T-helper 22 cell (primary cell): Measurements from ENCODE around the gene SYP.

Experiments used
- DNase-seq: peaks from one replicate; pipeline ENCODE4 v3.0.0-alpha.2; 2020; ENCODE audit warnings: low read depth

The SYP gene

DNA sequence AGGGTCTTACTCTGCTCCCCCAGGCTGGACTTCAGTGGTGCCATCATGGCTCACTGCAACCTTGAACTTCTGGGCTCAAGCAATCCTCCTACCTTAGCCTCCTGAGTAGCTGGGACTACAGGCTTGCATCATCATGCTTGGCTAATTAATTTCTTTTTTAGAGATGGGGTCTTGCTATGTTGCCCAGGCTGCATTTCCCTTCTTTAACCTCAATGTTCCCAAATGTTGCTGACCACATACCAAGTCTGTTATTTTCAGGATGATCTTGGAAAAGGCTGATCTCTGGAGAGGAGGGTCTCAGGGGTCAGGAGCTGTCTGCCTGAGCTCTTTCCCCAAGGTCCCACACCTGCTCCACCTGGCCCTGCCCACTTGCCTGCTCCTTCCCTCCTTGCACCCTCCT lies 20.1 kb upstream of the SYP start:
- no peak for DNase-seq

GRCh38 chrX:49214996-49215526 lies 15.1 kb upstream of the SYP start:
- no peak for DNase-seq

GRCh38 chrX:49214416-49214815 lies 14.4 kb upstream of the SYP start:
- DNase-seq, result no peak

DNA sequence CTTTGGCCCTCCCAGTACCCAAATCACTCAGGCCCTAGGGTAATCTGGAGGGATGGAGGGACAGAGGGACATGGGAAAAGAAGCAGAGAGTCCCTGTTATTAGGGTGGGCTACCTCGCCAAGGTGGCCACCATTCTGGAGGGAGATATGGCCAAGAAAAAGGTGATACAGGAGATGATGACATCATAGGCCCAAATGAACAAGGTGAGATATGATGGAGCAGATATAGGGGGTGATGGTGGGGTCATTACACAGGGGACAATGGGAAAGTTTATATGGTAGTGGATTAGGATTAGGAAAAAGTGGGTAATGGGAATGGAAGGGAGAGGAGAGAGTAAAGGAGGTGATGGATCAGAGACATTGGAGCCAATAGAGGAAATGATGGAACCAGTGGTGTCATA lies 12.9 kb upstream of the SYP start:
- DNase-seq, result no peak

- no peak for DNase-seq
Observed at GRCh38 chrX:49212209-49212608, 12.2 kb upstream of the SYP start.

GRCh38 chrX:49211074-49211473 lies 11.1 kb upstream of the SYP start:
- DNase-seq, result no peak

- DNase-seq, result no peak
Observed at GRCh38 chrX:49210406-49210805, 10.4 kb upstream of the SYP start.

GRCh38 chrX:49209434-49210251 lies 9.7 kb upstream of the SYP start:
- DNase-seq, result no peak

DNA sequence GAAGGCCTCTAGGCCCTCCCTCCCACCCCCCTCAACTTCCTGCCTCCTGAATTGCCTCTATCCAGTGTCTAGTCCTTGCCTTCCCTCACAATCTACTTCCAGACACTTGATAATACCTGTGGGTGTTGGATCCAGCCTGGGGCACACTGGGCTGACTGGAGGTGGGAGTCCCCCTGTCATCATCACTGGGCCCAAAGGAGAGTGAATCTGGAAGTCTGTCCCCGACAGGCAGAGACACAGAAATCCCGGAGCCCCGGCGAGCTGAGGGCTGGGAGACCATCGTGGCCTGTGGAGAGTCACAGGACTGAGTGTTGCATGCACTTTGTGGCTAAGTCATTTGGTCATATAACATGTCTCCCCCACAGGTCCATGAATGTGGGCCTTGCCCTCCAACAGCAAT lies 8.4 kb upstream of the SYP start:
- DNase-seq, result no peak

GRCh38 chrX:49206543-49206942 lies 6.5 kb upstream of the SYP start:
- no peak for DNase-seq

DNA sequence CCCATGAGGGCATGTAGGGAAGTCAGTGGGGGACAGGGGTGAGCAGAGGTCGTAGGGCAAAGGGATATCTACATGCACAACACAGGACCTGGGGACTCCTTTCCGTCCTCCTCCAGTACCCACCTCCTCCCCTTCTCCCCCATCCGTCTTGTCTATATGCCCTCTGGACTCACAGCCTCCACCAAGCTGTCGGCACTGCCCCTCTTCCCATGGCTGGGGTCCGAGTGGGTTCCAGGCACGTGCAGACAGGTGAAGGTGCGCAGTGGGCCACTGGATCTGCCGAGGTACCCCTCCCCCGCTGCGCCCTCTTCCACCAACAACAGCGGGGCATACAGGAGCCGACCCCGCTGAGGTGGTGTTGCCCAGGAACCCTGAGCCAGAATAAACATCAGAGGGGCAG lies 5.5 kb upstream of the SYP start:
- no peak for DNase-seq

DNA sequence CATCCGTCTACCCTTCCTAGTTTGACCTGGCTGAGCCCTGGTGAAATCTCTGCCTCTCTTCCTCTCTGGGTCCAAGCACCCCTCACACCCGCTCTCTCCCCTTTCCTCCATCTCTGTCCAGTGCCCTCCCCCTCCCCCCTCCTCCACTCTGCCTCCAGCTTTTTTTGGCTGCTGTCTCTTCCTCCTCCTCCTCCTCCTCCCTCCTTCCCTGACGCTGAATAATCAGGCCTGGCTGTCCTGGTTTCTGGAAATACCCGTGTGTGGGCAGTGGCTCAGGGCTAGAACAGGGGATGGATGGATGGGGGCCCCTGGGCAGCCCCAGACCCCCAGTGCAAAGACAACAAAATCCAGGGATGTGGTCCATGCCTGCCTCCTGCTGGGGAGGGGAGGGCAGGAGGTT lies 4.7 kb upstream of the SYP start:
- no peak for DNase-seq

DNA sequence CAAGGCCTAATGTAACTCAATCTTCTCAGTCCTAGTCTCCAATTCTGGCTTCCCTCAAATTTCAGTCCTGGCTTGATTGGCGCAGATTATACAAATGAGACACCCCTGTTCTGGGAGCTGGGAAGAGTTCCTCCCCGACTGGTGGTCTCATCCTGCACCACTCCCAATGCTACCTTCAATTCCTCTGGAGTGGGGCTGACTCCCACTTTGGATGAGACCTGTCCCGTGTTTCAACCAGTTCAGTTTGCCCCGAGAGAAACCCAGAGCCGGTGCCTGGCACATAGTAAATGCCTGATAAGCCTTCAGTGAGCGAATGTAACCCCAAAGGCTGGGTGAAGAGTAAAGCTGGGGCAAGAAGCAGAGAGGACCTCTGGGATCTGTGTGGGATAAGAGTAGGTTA lies 4.0 kb upstream of the SYP start:
- no peak for DNase-seq

DNA sequence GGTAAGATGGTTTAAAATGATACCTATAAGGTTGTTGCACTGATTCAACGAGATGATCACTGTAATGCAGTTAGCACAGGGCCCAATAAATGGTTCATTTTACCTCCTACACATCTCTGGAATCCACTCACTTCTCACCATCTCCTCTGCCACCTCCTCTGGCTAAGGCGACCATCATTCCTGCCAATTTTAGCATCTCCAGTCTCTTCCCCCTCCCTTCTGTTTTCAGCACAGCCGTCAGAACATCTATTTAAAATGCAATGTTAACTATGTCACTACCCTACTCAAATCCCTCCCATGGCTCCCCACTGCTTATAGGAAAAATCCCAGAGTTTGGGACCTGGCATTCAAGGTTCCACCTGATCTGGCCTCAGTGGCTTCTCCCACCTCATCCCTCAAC lies 3.5 kb upstream of the SYP start:
- DNase-seq, result no peak

GRCh38 chrX:49202022-49202421 lies 2.0 kb upstream of the SYP start:
- DNase-seq, result no peak

DNA sequence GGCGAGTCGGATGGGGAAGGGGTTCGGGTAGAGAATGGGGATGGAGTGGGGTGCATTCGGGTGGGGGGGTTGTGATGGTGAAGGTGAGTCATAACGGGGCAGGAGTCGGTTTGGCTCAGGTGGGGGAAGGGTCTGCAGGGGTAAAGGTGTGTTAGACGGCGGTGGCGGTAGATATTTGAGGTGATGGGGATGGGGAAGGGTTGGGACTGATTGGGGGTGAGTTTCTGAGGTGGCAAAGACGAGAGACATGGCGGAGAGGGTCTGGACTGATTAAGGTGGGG lies 738 bp downstream of the SYP start:
- no peak for DNase-seq

- no peak for DNase-seq
Observed at GRCh38 chrX:49198540-49199314, 1.3 kb downstream of the SYP start.

- DNase-seq, result no peak
Observed at GRCh38 chrX:49197543-49198087, 2.4 kb downstream of the SYP start.

DNA sequence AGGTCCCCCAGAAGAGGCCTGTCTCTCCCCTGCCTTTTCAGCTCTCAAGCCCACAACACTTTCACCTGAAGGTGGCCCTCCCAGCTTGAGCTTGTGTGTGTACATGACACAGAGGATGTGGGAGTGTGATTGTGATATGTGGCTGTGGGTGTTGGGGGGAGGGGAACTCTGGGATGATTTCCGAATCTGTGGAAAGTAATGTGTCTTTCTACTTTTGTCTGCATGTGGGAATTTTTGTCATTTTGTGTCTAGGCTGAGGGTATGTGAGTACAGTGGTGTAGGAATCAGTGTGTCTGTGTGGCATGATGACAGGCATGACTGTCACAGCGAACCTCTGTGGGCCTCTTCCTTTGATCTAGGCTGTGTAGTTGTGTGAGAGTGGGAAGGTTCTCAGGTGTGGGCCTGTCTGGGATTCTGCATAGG lies 6.4 kb downstream of the SYP start:
- DNase-seq, result no peak

GRCh38 chrX:49192722-49193328 lies 7.2 kb downstream of the SYP start:
- DNase-seq, result no peak

DNA sequence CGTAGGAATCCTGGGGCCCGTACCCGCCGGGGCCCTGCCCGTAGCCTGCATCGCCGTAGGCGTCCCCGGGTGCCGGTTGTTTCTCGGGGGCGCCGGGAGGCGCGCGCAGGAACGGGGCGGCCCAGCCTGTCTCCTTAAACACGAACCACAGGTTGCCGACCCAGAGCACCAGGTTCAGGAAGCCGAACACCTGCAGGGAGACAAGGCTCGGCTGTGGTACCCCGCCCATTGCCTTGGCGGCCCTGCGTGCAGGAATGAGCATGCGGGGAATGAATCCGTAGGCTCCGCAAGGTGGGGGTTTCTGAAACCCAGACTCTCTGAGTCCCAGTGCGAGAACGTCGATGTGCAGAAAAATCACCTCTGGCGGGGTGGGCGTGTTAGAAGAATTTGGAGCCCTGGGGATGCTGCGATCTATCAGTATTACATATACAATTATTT lies 8.4 kb downstream of the SYP start:
- no peak for DNase-seq

GRCh38 chrX:49190821-49191573 lies 9.0 kb downstream of the SYP start:
- DNase-seq, result peak; percentile 81
